Spleen (tissue), 7 donors: Measurements from ENCODE around the gene AGBL1.

ENCODE experiments used
- POLR2A ChIP-seq, 3 donors: fragments of 450-650 bp; IDR thresholded peaks; one replicate each; pipeline ENCODE4 v1.5.1; 2017; ENCODE audit warnings: antibody characterized with exemption in 3 of 3, mild to moderate bottlenecking in 1 of 3
- TF ChIP-seq, protein P1 (sequence below), 11 experiments: fragments of 200-600 bp in 7 of 11; fragments of 450-650 bp in 4 of 11; sonication (generic) in 4 of 11; IDR thresholded peaks in 8 of 11; conservative IDR thresholded peaks in 3 of 11; 1 replicate in 7 of 11; 2 replicates in 4 of 11; pipeline versions ENCODE4 v1.4.0 to v1.8.0; 2016 to 2021; ENCODE audit warnings: antibody characterized with exemption in 11 of 11, inconsistent platforms in 4 of 11, mild to moderate bottlenecking in 1 of 11
- donor health status: DM: no; HTN: no; CAD: no; lungs with moderate emphysema.
- donor health status: DM: no; HTN: no; CAD: no.
- donor health status: DM: no; HTN: no; CAD: no.

DNA sequence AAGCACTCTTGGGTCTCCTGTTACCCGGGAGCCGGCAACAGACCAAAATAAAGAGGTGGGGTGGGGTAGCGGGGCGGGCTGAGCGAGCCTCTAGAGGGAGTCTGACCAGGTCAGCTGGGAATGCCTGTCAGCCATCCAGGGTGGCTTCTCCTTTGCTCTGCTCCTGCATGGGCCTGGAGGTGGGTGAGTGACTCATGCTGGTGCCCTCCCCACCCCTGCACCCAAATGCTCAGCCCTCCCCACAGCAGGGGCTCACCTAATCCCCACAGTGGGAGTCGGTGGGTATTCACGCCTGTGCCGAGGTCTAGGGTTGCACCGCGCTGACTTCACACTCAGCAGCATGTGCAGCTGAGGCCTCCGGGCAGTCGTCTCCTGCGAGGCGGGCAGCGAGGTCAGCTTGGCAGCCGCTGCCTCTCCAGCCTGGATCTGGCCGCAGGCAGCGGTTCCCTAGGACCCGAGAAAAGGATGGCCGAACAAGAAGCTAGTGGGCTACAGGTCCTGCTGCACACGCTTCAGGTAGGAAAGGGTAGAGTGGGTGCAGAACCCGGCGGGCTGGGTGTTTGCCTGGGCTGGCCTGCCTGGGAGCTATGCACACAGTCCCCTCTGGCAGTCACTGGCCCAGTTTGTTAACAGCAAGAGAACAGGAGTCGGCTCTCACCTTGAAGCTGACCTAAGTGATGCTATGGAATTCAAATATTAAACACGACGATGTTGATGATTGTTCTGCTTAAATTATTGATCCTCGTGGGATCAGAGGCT lies at the start of gene AGBL1:
- TF ChIP-seq, protein P1, sequence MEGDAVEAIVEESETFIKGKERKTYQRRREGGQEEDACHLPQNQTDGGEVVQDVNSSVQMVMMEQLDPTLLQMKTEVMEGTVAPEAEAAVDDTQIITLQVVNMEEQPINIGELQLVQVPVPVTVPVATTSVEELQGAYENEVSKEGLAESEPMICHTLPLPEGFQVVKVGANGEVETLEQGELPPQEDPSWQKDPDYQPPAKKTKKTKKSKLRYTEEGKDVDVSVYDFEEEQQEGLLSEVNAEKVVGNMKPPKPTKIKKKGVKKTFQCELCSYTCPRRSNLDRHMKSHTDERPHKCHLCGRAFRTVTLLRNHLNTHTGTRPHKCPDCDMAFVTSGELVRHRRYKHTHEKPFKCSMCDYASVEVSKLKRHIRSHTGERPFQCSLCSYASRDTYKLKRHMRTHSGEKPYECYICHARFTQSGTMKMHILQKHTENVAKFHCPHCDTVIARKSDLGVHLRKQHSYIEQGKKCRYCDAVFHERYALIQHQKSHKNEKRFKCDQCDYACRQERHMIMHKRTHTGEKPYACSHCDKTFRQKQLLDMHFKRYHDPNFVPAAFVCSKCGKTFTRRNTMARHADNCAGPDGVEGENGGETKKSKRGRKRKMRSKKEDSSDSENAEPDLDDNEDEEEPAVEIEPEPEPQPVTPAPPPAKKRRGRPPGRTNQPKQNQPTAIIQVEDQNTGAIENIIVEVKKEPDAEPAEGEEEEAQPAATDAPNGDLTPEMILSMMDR (IDR thresholded peaks at IDR 0.05 in 8 of 11, conservative IDR thresholded peaks at IDR 0.05 in 3 of 11), result no peak
- TF ChIP-seq POLR2A (IDR thresholded peaks at IDR 0.05), result no peak
